ENCODE data around the gene DDX5. TPM values are rescaled to one million over a fixed set of nuclear protein-coding genes. Genes with fewer than 3 reads are reported as not detected.

DDX5 gene
- total RNA-seq, 3 donors from 2014 or later (not counting 1 experiment from before 2014, with no cell fraction given) = 2,956 to 3,334 (median 3,276) TPM

GRCh38 chr17:64491034-64491860, 14.8 kb downstream of the DDX5 start:
- peak; percentile 51 for TF ChIP-seq CTCF (IDR thresholded peaks at IDR 0.05)
- Histone ChIP-seq H3K9me3 (ENCODE audit: control insufficient read depth, insufficient read depth, low read length) (no peaks in the 10 kb centered on the region), H3K4me1 (ENCODE audit: control insufficient read depth, insufficient read depth, low read length) (peaks cover 18% of the 10 kb centered on the region), H3K4me3 (ENCODE audit: low read length) (no peak overlapping the region), H3K36me3 (ENCODE audit: control insufficient read depth, insufficient read depth, low read length) (peaks cover 44% of the 10 kb centered on the region), H3K27ac (ENCODE audit: low read length) (no peak overlapping the region), H3K27me3 (ENCODE audit: control insufficient read depth, insufficient read depth, low read length) (no peaks in the 10 kb centered on the region)
- Mint-ChIP-seq H3K9me3 (no peaks in the 10 kb centered on the region), H3K4me1 (peaks cover 15 to 19% of the 10 kb centered on the region in 2 donors), H3K27ac (peak overlapping the region; percentile 18 to 23), H3K4me3 (no peak overlapping the region), H3K36me3 (peaks cover 6% of the 10 kb centered on the region), H3K27me3 (ENCODE audit: low read depth in 2 of 2) (no peaks in the 10 kb centered on the region)
- ATAC-seq (peak; percentile 42 to 81 (median 64)), DNase-seq (peak in 1 of 2 donors; percentile 75)
- 93% methylated on average over 11 of the region's 13 CpGs for WGBS (ENCODE audit: insufficient coverage)
- intact Hi-C loops (cut with micrococcal nuclease) = loop anchor here (1.0 to 5.0 kb wide), 2 partner anchors 71 to 169 kb away; no protein-coding TSS in a partner anchor

GRCh38 chr17:64488301-64488700, 17.8 kb downstream of the DDX5 start:
- Histone ChIP-seq H3K4me1 (ENCODE audit: control insufficient read depth, insufficient read depth, low read length) (no peaks in the 10 kb centered on the region), H3K27me3 (ENCODE audit: control insufficient read depth, insufficient read depth, low read length) (no peaks in the 10 kb centered on the region), H3K27ac (ENCODE audit: low read length) (no peak overlapping the region), H3K9me3 (ENCODE audit: control insufficient read depth, insufficient read depth, low read length) (no peaks in the 10 kb centered on the region), H3K4me3 (ENCODE audit: low read length) (no peak overlapping the region), H3K36me3 (ENCODE audit: control insufficient read depth, insufficient read depth, low read length) (peaks cover 70% of the 10 kb centered on the region)
- Mint-ChIP-seq H3K27me3 (ENCODE audit: low read depth in 2 of 2) (no peaks in the 10 kb centered on the region), H3K4me1 (peaks cover 0 to 5% of the 10 kb centered on the region in 2 donors), H3K9me3 (no peaks in the 10 kb centered on the region), H3K36me3 (peaks cover 6% of the 10 kb centered on the region), H3K27ac (no peak overlapping the region), H3K4me3 (no peak overlapping the region)
- WGBS (ENCODE audit: insufficient coverage) = 92% methylated on average over 1 of the region's 2 CpGs
- DNase-seq (no peak), ATAC-seq (no peak)
- intact Hi-C loops (cut with micrococcal nuclease) = no loop called here
- TF ChIP-seq CTCF (IDR thresholded peaks at IDR 0.05) = no peak

GRCh38 chr17:64484380-64484779, 21.7 kb downstream of the DDX5 start:
- H3K27ac ChIP-seq (ENCODE audit: low read length) = no peak overlapping the region
- intact Hi-C loops (cut with micrococcal nuclease) = no loop called here
- Mint-ChIP-seq H3K27me3 (ENCODE audit: low read depth in 2 of 2) (no peaks in the 10 kb centered on the region), H3K4me1 (peaks cover 0 to 5% of the 10 kb centered on the region in 2 donors), H3K9me3 (no peaks in the 10 kb centered on the region), H3K4me3 (no peak overlapping the region), H3K36me3 (peaks cover 13% of the 10 kb centered on the region), H3K27ac (peak overlapping the region in 1 of 2 donors; percentile 52)
- ATAC-seq (no peak), DNase-seq (no peak)
- H3K9me3 ChIP-seq (ENCODE audit: control insufficient read depth, insufficient read depth, low read length) = no peaks in the 10 kb centered on the region
- no peak overlapping the region for H3K4me3 ChIP-seq (ENCODE audit: low read length)
- H3K4me1 ChIP-seq (ENCODE audit: control insufficient read depth, insufficient read depth, low read length) = no peaks in the 10 kb centered on the region
- WGBS (ENCODE audit: insufficient coverage) = 60% methylated on average over 3 of the region's 3 CpGs
- no peaks in the 10 kb centered on the region for H3K27me3 ChIP-seq (ENCODE audit: control insufficient read depth, insufficient read depth, low read length)
- H3K36me3 ChIP-seq (ENCODE audit: control insufficient read depth, insufficient read depth, low read length) = peaks cover 58% of the 10 kb centered on the region
- TF ChIP-seq CTCF (IDR thresholded peaks at IDR 0.05) = no peak
